Measurements from ENCODE around the gene PRR7. TPM values are rescaled to one million over a fixed set of nuclear protein-coding genes. Genes with fewer than 3 reads are reported as not detected.

The PRR7 gene
- total RNA-seq, 4 donors from 2014 or later: 1.9 to 3.0 TPM; not detected in 2

DNA sequence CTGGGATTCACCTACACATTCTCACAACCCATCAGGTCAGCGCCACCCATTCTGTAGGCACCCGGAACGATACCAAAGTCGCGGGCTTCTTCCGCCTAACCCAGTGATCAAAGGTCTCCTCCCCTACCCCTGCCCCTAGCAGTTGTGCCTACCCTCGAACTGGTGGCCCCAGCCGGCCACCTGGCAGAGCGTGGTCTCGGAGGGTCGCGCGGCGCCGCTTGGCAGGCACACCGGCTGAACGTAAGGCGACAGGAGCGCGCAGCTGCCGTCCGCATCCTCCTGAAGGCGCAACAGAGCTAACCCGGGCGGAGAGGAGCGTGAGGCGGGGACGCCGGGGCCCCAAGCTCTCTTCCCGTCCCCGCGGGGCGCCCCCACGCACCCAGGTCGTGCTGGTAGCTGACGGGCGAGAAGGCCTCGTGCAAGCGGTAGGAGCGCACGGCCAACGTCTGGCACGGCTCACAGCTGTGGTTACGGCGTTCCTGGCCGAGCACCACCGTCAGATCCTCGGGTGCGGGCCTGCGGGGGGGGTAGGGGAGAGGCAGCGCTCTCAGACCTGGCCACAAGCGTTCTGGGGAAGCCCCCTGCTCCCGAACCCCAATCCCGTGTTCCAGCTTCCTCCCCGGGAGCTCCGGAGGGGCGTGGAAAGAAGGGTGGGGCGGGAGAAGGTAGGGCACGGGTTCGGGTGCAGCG lies 43.4 kb upstream of the PRR7 start:
- intact Hi-C loops (cut with DNase I; ENCODE audit: low total_unique reads): loop anchor here (5.0 kb wide), 1 partner anchor 49 kb away; no protein-coding TSS in a partner anchor
- Histone ChIP-seq H3K4me1 (peaks cover 0 to 25% of the 10 kb centered on the region in 2 donors), H3K27me3 (peaks cover 39 to 40% of the 10 kb centered on the region in 2 donors), H3K36me3 (no peaks in the 10 kb centered on the region), H3K4me3 (peak overlapping the region; percentile 33 to 38), H3K27ac (no peak overlapping the region), H3K9me3 (no peaks in the 10 kb centered on the region)
- no peak for TF ChIP-seq POLR2A (IDR thresholded peaks at IDR 0.05)
- TF ChIP-seq, protein P1, sequence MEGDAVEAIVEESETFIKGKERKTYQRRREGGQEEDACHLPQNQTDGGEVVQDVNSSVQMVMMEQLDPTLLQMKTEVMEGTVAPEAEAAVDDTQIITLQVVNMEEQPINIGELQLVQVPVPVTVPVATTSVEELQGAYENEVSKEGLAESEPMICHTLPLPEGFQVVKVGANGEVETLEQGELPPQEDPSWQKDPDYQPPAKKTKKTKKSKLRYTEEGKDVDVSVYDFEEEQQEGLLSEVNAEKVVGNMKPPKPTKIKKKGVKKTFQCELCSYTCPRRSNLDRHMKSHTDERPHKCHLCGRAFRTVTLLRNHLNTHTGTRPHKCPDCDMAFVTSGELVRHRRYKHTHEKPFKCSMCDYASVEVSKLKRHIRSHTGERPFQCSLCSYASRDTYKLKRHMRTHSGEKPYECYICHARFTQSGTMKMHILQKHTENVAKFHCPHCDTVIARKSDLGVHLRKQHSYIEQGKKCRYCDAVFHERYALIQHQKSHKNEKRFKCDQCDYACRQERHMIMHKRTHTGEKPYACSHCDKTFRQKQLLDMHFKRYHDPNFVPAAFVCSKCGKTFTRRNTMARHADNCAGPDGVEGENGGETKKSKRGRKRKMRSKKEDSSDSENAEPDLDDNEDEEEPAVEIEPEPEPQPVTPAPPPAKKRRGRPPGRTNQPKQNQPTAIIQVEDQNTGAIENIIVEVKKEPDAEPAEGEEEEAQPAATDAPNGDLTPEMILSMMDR (IDR thresholded peaks at IDR 0.05): no peak
- no peak for DNase-seq

DNA sequence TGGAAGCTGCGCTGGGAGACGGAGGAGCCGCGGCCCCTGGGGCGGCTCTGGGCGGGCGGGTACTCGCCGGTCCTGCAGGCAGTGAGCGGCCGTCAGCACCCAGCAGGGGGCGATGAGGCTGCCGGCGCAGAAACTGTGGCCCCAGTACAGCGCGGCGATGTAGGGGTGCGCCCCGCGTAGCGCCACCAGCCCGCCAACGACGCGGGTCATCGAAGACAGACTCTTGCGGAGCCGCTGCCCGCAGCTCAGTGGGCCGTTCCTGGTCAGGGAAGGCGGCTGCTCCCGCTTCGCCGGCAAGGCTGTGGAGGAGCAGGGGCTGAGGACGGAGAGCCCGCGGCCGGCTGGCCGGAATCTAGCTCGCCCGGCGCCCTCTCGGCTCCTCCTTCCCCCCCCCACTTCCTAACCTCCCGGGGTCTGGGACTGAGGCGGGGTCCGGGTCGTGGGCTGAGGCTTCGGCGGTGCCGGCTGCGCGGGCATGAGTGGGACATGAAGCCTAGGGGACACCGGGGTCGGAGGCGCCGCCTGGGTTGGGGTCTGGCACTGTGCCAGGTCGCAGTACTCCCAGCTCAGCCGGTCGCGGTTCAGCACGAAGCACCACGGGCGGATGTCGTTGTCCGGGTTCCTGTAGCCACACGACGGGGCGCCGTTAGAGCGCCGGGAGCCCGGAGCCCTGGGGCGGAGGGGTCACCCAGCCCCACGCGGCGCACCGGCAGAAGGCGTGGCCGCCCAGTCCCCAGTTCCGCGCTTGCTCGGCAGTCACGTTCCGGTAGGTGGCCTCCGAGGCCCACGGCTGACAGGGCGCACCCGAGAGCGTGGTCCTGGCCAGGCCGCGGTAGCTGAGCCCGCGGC lies 42.6 kb upstream of the PRR7 start:
- DNase-seq: peak; percentile 80 to 84

DNA sequence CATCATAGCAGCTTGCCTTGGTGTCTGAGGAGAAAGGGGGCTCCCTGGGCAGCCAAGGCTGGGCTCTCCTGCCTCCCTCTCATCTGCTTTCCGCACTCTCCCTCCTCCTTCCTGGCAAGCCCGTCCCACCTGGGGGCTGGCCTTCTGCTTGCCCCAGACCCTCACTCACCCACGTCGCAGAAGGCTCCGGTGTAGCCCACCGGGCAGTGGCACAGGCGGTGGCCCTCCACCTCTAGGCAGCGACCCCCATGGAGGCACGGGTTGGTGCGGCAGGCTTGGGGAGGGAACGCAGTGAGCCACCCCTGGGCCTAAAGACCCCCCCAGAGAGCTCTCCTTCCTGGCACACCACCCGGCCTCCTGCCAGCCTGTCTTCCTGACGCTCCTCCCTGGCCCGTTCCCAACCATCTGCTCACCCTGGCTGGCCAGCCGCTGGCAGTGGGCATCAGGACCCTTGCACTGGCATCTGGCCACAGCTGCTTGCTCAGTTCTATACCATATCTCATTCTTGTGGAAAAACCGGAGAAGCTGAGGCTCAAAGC lies 41.9 kb upstream of the PRR7 start:
- TF ChIP-seq, protein P1 (IDR thresholded peaks at IDR 0.05): no peak
- no peak for TF ChIP-seq POLR2A (IDR thresholded peaks at IDR 0.05)
- Histone ChIP-seq H3K4me3 (peak overlapping the region; percentile 33 to 38), H3K27me3 (peaks cover 31 to 39% of the 10 kb centered on the region in 2 donors), H3K27ac (no peak overlapping the region), H3K9me3 (no peaks in the 10 kb centered on the region), H3K4me1 (peaks cover 0 to 25% of the 10 kb centered on the region in 2 donors), H3K36me3 (no peaks in the 10 kb centered on the region)
- intact Hi-C loops (cut with DNase I; ENCODE audit: low total_unique reads): loop anchor here (5.0 kb wide), 2 partner anchors 48 to 98 kb away; no protein-coding TSS in a partner anchor
- DNase-seq: no peak

More for the DNA sequence above, 42.6 kb upstream of the PRR7 start:
- H3K36me3 ChIP-seq: no peaks in the 10 kb centered on the region
- peak overlapping the region; percentile 33 to 38 for H3K4me3 ChIP-seq
- H3K4me1 ChIP-seq: peaks cover 0 to 25% of the 10 kb centered on the region in 2 donors
- TF ChIP-seq, protein P1 (IDR thresholded peaks at IDR 0.05): peak; percentile 64 to 84 (median 79)
- peak in 1 of 2 donors; percentile 15 for TF ChIP-seq POLR2A (IDR thresholded peaks at IDR 0.05)
- H3K9me3 ChIP-seq: no peaks in the 10 kb centered on the region
- H3K27me3 ChIP-seq: peaks cover 36 to 39% of the 10 kb centered on the region in 2 donors
- intact Hi-C loops (cut with DNase I; ENCODE audit: low total_unique reads): loop anchor here (5.0 kb wide), 1 partner anchor 48 kb away; no protein-coding TSS in a partner anchor
- H3K27ac ChIP-seq: no peak overlapping the region

DNA sequence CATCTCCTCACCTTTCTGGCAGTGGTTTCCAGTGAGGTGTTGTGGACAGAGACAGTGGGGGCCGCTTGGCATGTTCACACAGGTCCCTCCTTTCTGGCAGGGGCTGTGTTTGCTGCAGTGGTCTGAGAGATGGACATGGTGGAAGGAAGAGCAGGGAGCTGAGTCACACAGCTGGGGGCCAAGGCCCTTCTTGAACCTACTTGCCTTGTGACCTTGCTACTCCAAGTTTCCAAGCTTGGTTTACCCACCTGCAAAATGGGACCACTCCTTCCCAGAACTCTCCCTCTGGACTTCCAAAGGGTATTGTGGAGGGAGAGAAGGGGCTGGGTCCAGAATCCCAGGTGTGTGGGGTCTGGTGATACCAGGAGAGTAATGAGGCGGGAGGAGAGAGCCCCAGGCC lies 41.3 kb upstream of the PRR7 start:
- TF ChIP-seq POLR2A (IDR thresholded peaks at IDR 0.05): no peak
- Histone ChIP-seq H3K27me3 (peaks cover 30 to 35% of the 10 kb centered on the region in 2 donors), H3K4me3 (no peak overlapping the region), H3K27ac (no peak overlapping the region), H3K9me3 (no peaks in the 10 kb centered on the region), H3K4me1 (peaks cover 0 to 21% of the 10 kb centered on the region in 2 donors), H3K36me3 (no peaks in the 10 kb centered on the region)
- intact Hi-C loops (cut with DNase I; ENCODE audit: low total_unique reads): loop anchor here (5.0 kb wide), 1 partner anchor 97 kb away; no protein-coding TSS in a partner anchor
- no peak for DNase-seq

DNA sequence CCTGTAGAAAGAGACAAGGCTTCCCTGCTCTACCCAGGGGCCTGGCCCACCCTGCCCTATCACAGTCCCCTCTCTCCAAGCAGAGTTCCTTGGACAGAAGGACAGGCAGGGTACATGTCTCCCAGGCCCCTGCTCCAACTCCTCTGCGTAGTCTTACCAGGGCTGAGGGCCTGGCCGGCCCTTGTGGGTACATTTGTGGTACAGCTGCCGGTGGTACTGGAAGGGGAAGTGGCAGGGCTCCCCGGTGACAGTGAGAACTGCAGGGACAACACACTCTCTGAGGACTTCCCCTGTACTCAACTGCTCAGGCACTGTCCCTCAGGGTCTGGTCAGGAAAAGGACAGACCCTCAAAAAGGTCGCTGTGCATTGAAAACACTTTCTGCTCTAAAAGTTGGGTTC lies 40.8 kb upstream of the PRR7 start:
- Histone ChIP-seq H3K4me1 (peaks cover 0 to 17% of the 10 kb centered on the region in 2 donors), H3K9me3 (no peaks in the 10 kb centered on the region), H3K27me3 (peaks cover 25 to 30% of the 10 kb centered on the region in 2 donors), H3K27ac (no peak overlapping the region), H3K36me3 (no peaks in the 10 kb centered on the region), H3K4me3 (no peak overlapping the region)
- TF ChIP-seq, protein P1 (IDR thresholded peaks at IDR 0.05): no peak
- TF ChIP-seq POLR2A (IDR thresholded peaks at IDR 0.05): no peak
- DNase-seq: no peak
- intact Hi-C loops (cut with DNase I; ENCODE audit: low total_unique reads): loop anchor here (5.0 kb wide), 1 partner anchor 96 kb away; no protein-coding TSS in a partner anchor
